ENCODE measurements around the gene UROC1.

The UROC1 gene

GRCh38 chr3:126486360-126486847, 31.2 kb downstream of the UROC1 start:
- Histone ChIP-seq H3K79me2 (ENCODE audit: insufficient read depth, low read depth) (no peaks in the 10 kb centered on the region), H2AFZ (ENCODE audit: low read depth) (no peak overlapping the region), H3K4me1 (ENCODE audit: low read depth, poor library complexity, severe bottlenecking) (no peaks in the 10 kb centered on the region), H4K20me1 (ENCODE audit: insufficient read depth) (no peaks in the 10 kb centered on the region), H3K4me3 (IDR thresholded peaks at IDR 0.05; ENCODE audit: insufficient read depth, low read depth, low read length) (no peak overlapping the region), H3K27ac (no peak overlapping the region), H3K27me3 (ENCODE audit: insufficient read depth, low read depth) (no peaks in the 10 kb centered on the region), H3K9ac (no peak overlapping the region), H3K4me2 (no peak overlapping the region), H3K36me3 (ENCODE audit: insufficient read depth) (no peaks in the 10 kb centered on the region)
- no peak for TF ChIP-seq CTCF (conservative IDR thresholded peaks at IDR 0.05; ENCODE audit: low read depth, low read length)

GRCh38 chr3:126485956-126486355, 31.6 kb downstream of the UROC1 start:
- Histone ChIP-seq H3K79me2 (ENCODE audit: insufficient read depth, low read depth) (no peaks in the 10 kb centered on the region), H2AFZ (ENCODE audit: low read depth) (no peak overlapping the region), H3K27ac (no peak overlapping the region), H3K4me3 (IDR thresholded peaks at IDR 0.05; ENCODE audit: insufficient read depth, low read depth, low read length) (no peak overlapping the region), H3K9ac (no peak overlapping the region), H3K27me3 (ENCODE audit: insufficient read depth, low read depth) (no peaks in the 10 kb centered on the region), H3K4me1 (ENCODE audit: low read depth, poor library complexity, severe bottlenecking) (no peaks in the 10 kb centered on the region), H3K4me2 (no peak overlapping the region), H4K20me1 (ENCODE audit: insufficient read depth) (no peaks in the 10 kb centered on the region), H3K36me3 (ENCODE audit: insufficient read depth) (no peaks in the 10 kb centered on the region)
- no peak for TF ChIP-seq CTCF (conservative IDR thresholded peaks at IDR 0.05; ENCODE audit: low read depth, low read length)

GRCh38 chr3:126485176-126485897, 32.2 kb downstream of the UROC1 start:
- Histone ChIP-seq H3K9ac (no peak overlapping the region), H3K4me1 (ENCODE audit: low read depth, poor library complexity, severe bottlenecking) (no peaks in the 10 kb centered on the region), H3K36me3 (ENCODE audit: insufficient read depth) (no peaks in the 10 kb centered on the region), H3K4me3 (IDR thresholded peaks at IDR 0.05; ENCODE audit: insufficient read depth, low read depth, low read length) (no peak overlapping the region), H3K27ac (no peak overlapping the region), H3K27me3 (ENCODE audit: insufficient read depth, low read depth) (no peaks in the 10 kb centered on the region), H2AFZ (ENCODE audit: low read depth) (no peak overlapping the region), H4K20me1 (ENCODE audit: insufficient read depth) (no peaks in the 10 kb centered on the region), H3K79me2 (ENCODE audit: insufficient read depth, low read depth) (no peaks in the 10 kb centered on the region), H3K4me2 (no peak overlapping the region)
- no peak for TF ChIP-seq CTCF (conservative IDR thresholded peaks at IDR 0.05; ENCODE audit: low read depth, low read length)

- H3K4me3 ChIP-seq (IDR thresholded peaks at IDR 0.05; ENCODE audit: insufficient read depth, low read depth, low read length): no peak overlapping the region
- no peaks in the 10 kb centered on the region for H4K20me1 ChIP-seq (ENCODE audit: insufficient read depth)
- H3K9ac ChIP-seq: no peak overlapping the region
- H3K4me1 ChIP-seq (ENCODE audit: low read depth, poor library complexity, severe bottlenecking): no peaks in the 10 kb centered on the region
- H3K36me3 ChIP-seq (ENCODE audit: insufficient read depth): no peaks in the 10 kb centered on the region
- TF ChIP-seq CTCF (conservative IDR thresholded peaks at IDR 0.05; ENCODE audit: low read depth, low read length): no peak
- H3K79me2 ChIP-seq (ENCODE audit: insufficient read depth, low read depth): no peaks in the 10 kb centered on the region
- no peak overlapping the region for H2AFZ ChIP-seq (ENCODE audit: low read depth)
- no peak overlapping the region for H3K4me2 ChIP-seq
- no peaks in the 10 kb centered on the region for H3K27me3 ChIP-seq (ENCODE audit: insufficient read depth, low read depth)
- no peak overlapping the region for H3K27ac ChIP-seq
These were observed 32.9 kb downstream of the UROC1 start for GRCh38 chr3:126484662-126485061.
